ENCODE results near the gene PMP22.

Gene PMP22

GRCh38 chr17:15184872-15185624 is 80.1 kb downstream of the PMP22 start:
- Histone ChIP-seq H3K9ac (no peak overlapping the region), H3K4me1 (0 out of 2 replicates have a peak, but pooled peaks cover 1% of the 10 kb centered on the region), H3K4me2 (no peak overlapping the region), H3K4me3 (no peak overlapping the region), H3K9me3 (no peaks in the 10 kb centered on the region), H3K27me3 (no peaks in the 10 kb centered on the region), H4K20me1 (no peaks in the 10 kb centered on the region), H3K36me3 (no peaks in the 10 kb centered on the region), H3K27ac (no peak overlapping the region)
- TF ChIP-seq Cebpa-rat (IDR thresholded peaks at IDR 0.05): no peak

DNA sequence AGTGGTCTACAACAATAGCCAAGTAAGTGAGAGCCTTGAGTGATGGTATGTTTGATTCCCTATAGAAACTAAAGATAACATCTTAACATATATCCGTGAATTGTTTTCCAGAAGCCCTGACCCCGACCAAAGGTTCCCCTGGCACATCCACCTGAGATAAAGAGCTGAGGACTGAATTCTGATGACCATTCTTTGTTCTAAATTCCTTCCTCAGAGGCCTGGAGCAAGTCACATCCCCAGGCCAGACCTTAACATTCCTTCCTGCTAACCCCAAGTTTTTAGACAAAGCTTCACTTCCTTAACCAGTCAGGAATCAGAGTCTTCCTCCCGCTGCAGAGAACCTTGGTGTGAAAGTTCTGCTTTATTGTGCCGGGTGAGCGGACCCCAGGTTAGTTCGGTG is 83.3 kb downstream of the PMP22 start:
- Histone ChIP-seq H3K27me3 (no peaks in the 10 kb centered on the region), H3K4me2 (no peak overlapping the region), H3K4me1 (0 out of 2 replicates have a peak, but pooled peaks cover 4% of the 10 kb centered on the region), H4K20me1 (no peaks in the 10 kb centered on the region), H3K27ac (no peak overlapping the region), H3K4me3 (no peak overlapping the region), H3K9me3 (no peaks in the 10 kb centered on the region), H3K9ac (no peak overlapping the region), H3K36me3 (no peaks in the 10 kb centered on the region)
- no peak for TF ChIP-seq Cebpa-rat (IDR thresholded peaks at IDR 0.05)

DNA sequence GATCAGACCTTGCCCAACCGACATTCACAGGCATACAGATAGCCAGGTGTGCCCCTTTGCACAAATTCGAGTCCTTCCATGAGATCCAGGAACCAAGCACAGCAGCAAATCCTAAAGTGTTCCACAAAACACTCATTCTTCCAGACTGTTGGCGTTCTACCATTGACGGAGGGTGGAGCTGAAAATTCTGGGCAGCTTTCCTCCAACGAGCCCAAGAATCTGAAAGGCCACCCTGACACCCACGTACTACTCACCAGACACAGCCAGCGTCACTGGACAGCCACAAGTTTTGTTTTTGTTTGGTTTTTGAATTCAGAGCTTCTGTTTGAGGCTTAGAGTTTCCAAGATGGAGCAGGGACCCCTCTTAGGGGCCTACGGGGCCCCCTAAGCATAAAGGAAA is 83.8 kb downstream of the PMP22 start:
- TF ChIP-seq Cebpa-rat (IDR thresholded peaks at IDR 0.05): no peak
- no peaks in the 10 kb centered on the region for H3K9me3 ChIP-seq

DNA sequence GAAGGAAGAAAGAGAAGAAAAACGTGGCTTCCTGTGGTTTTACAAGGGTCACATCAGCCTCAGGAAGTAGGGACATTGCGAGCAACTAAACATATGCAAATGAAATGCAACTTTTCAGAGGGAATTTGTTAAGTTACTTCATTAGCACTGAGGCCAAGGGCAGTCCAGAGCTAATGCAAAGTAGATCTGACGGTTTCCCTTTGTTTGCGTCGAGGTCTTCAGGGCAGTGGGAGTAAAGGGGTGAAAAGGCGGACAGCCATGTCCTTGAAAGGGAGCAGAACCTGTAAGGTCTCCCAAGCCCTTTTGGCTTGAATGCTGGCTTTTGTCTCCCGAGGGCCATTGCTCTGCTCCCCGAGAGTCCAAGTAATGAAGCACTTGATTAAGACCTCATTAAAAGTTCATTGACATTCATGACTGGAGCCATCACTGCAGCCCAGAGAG is 85.0 kb downstream of the PMP22 start:
- no peaks in the 10 kb centered on the region for H3K27me3 ChIP-seq
- H3K27ac ChIP-seq: no peak overlapping the region
- H3K9ac ChIP-seq: no peak overlapping the region
- no peaks in the 10 kb centered on the region for H3K9me3 ChIP-seq
- no peak for TF ChIP-seq Cebpa-rat (IDR thresholded peaks at IDR 0.05)
- H3K4me2 ChIP-seq: 0 out of 2 replicates have a peak overlapping the region, but pooled peaks have one; percentile 12
- H3K4me1 ChIP-seq: peaks cover 8% of the 10 kb centered on the region
- H3K36me3 ChIP-seq: no peaks in the 10 kb centered on the region
- H4K20me1 ChIP-seq: no peaks in the 10 kb centered on the region
- no peak overlapping the region for H3K4me3 ChIP-seq

More for the DNA sequence above, 83.8 kb downstream of the PMP22 start:
- no peak overlapping the region for H3K4me3 ChIP-seq
- H3K4me1 ChIP-seq: 0 out of 2 replicates have a peak, but pooled peaks cover 4% of the 10 kb centered on the region
- H4K20me1 ChIP-seq: no peaks in the 10 kb centered on the region
- H3K27ac ChIP-seq: no peak overlapping the region
- H3K9ac ChIP-seq: no peak overlapping the region
- no peak overlapping the region for H3K4me2 ChIP-seq
- no peaks in the 10 kb centered on the region for H3K27me3 ChIP-seq
- no peaks in the 10 kb centered on the region for H3K36me3 ChIP-seq

Data from BLaER1 (cell line).